ENCODE measurements around the gene CSTF1.
"Not testable (repeated sequence)": the region's sequence is repeated elsewhere in the genome, so short reads cannot be mapped to it uniquely, and the experiment has no call there.

Gene CSTF1

GRCh38 chr20:56403465-56403864 is 11.0 kb downstream of the CSTF1 start:
- in situ Hi-C loops (cut with MboI; ENCODE audit: low sequenced_read_pairs): no loop called here

DNA sequence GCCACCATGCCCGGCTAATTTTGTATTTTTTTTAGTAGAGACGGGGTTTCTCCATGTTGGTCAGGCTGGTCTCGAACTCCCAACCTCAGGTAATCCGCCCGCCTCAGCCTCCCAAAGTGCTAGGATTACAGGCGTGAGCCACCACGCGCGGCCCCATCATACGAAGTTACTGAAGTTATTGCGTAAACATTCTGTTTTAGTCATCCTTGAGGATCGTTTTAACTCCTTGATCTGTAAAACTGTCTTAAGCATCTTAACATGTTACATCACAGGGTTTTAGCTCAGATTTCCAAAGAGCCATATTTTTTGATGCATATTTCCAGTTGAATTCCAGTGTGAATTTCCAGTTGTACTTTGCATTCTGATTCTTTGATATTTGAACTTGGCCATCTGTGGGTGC is 12.9 kb downstream of the CSTF1 start:
- in situ Hi-C loops (cut with MboI; ENCODE audit: low sequenced_read_pairs): not testable (repeated sequence)

GRCh38 chr20:56406910-56407309 is 14.5 kb downstream of the CSTF1 start:
- in situ Hi-C loops (cut with MboI; ENCODE audit: low sequenced_read_pairs): no loop called here

DNA sequence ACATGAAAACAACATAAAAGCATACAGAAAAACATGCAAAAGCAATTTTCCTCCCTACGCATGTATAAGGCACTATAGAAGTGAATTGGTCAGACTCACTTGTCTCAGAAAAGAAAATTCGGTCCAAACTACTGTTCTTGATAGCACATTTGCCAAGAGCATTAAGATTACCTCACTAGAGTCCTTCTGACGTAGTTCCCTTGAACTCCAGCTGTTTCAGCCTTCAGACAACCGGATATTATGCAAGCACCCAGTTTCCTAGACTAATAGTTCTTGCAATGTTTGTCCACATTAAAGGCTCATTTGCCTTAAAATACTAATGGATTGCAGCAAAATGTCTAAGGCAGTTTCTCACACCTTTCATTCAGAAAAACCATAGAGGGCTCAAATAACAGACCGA is 17.1 kb downstream of the CSTF1 start:
- in situ Hi-C loops (cut with MboI; ENCODE audit: low sequenced_read_pairs): no loop called here

GRCh38 chr20:56409956-56410355 is 17.5 kb downstream of the CSTF1 start:
- in situ Hi-C loops (cut with MboI; ENCODE audit: low sequenced_read_pairs): no loop called here

DNA sequence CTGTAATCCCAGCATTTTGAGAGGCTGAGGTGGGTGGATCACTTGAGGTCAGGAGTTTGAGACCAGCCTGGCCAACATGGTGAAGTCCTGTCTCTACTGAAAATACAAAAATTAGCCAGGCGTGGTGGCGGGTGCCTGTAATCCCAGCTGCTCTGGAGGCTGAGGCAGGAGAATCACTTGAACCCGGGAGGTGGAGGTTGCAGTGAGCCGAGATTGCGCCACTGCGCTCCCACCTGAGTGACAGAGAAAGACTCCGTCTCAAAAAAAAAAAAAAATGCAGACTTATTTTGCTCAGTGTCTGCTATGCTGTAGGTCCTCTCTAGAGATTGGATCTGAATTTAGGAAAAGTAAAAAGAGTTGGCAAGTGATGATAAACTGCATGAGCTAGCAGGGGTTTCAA is 18.8 kb downstream of the CSTF1 start:
- in situ Hi-C loops (cut with MboI; ENCODE audit: low sequenced_read_pairs): not testable (repeated sequence)

- in situ Hi-C loops (cut with MboI; ENCODE audit: low sequenced_read_pairs): no loop called here
Observed at GRCh38 chr20:56411759-56412472, 19.5 kb downstream of the CSTF1 start, which contains the start of gene CASS4. Gene CASS4, plus strand, starts transcription at chr20:56412260. Its CDS starts 199 bp downstream, at chr20:56412459.

DNA sequence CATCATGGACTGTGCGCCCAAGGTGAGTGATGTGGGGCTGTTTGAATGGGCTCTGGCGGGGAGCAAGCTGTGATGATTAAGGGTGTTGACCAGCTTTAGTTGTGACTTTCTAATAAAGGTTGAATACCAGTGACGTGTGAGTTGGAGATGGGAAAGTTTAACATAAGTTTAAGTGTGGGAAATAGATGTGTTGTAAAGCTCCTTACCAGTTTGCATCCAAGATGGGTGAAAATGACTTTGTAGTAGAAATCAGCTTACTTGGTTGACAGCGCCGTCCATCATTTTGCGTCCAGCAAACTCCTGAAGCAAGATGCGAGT is 20.0 kb downstream of the CSTF1 start:
- in situ Hi-C loops (cut with MboI; ENCODE audit: low sequenced_read_pairs): no loop called here

DNA sequence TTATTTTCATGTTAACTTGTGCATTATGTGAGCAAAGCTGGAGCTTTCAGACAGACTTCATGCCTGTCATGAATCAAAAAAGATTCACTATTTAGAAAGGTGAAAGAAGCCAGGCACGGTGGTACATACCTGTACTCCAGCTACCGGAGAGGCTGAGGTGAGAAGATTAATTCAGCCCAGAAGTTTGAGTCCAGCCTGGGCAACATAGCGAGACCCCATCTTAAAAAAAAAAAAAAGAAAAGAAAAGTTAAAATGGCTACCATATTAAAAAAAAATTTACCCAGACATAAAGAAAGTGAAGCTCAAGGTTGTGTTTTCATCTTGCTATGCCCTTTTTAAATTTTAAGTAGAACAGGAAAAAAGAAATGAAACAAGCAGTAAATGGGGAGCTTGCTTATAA is 20.5 kb downstream of the CSTF1 start:
- in situ Hi-C loops (cut with MboI; ENCODE audit: low sequenced_read_pairs): no loop called here

DNA sequence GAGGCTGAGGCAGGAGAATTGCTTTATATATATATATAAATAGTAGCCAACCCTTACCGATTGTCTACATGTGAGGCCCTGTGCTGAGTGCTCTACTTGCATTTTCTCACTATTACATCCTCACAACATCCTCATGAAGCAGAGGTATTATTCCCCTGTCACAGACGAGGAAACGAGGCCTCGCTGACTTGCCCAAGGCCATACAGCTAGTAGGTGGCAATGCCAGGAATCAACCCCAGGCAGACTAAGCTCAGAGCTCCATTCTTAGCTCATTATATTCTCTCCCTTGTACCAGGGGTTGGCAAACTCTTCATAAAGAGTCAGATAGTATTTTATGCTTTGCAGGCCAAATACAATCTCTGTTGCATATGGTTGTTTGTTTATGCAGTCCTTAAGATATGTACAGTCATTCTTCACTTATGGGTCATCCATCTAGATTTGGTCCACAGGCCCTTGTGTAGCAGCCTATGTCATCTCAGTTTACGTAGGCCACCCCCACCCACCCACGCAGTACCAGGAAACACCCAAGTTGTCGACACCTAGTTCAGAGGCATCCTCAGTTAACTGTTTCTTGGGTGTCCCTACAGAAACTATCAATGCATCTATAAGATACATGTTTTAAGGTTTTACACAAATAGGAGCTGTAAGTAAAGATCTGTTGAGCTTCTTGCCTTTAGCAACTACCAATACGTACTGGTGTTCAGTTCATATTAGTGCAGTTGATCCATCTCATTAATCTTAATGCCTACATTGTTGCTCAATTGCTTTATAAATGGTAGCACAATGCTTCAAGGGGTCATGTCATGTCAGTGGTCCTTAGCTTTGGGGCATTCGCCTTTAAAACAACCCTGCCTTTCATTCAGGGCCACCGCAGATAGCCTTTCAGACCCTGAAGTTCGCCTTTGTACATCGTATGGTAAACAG is 22.7 kb downstream of the CSTF1 start:
- in situ Hi-C loops (cut with MboI; ENCODE audit: low sequenced_read_pairs): no loop called here

GRCh38 chr20:56417402-56417801 is 25.0 kb downstream of the CSTF1 start:
- in situ Hi-C loops (cut with MboI; ENCODE audit: low sequenced_read_pairs): no loop called here

DNA sequence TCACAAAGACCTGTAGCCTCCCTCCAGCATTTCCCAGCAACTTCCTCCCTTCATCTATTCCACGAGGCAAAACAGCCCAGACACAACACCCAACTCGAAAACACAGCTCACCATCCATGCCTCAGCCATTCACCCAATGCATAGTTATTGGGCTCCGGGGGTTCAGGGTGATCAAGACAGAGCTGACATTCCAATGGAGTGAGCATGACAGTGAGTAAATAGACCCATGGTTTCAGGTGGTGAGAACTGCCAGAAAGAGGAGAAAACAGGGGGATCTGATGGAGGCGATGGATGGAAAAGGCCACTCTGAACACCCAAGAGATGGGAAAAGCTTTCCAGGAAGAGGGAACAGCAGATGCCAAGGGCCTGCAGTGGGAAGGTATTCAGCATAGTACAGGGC is 25.5 kb downstream of the CSTF1 start:
- in situ Hi-C loops (cut with MboI; ENCODE audit: low sequenced_read_pairs): no loop called here

DNA sequence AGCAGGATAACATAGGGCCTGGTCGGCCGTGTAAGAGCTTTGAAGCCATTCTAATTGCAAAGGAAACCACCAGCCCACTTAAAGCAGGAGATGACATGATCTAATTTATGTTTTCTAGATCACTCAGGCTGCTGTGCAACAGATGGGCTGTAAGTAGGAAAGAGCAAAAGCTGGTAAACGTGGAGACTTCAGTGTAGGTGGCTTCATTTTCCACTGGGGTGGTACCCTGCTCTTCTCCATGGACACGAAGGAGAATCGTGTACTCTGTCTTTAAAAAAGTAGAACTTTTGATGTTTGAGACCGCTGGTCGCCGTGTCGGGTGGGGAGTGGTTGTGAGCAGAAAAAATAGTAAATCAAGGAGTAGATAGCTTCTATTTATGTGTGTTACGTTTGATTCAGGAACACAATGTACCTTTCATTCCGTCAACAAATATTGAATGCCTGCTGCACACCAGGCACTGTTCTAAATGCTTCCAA is 26.0 kb downstream of the CSTF1 start:
- in situ Hi-C loops (cut with MboI; ENCODE audit: low sequenced_read_pairs): no loop called here

DNA sequence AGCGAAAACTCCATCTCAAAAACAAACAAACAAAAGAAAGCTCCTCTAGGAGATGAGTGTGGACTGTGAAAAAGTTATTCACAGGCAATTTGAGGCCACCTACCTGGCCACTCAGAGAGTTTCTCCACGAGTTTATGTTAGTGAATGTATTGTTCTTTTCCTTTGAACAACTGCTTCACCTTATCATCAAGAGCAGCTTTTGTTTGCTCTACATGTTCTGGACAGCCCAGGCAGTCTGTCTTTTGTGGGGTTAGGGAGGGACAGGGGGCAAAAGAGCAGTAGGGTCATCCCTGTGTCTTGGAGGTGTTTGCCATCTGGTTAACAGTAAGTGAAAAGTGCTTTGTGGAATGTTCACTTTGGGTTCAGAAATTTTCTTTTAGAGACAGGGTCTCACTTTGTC is 27.6 kb downstream of the CSTF1 start:
- in situ Hi-C loops (cut with MboI; ENCODE audit: low sequenced_read_pairs): no loop called here

DNA sequence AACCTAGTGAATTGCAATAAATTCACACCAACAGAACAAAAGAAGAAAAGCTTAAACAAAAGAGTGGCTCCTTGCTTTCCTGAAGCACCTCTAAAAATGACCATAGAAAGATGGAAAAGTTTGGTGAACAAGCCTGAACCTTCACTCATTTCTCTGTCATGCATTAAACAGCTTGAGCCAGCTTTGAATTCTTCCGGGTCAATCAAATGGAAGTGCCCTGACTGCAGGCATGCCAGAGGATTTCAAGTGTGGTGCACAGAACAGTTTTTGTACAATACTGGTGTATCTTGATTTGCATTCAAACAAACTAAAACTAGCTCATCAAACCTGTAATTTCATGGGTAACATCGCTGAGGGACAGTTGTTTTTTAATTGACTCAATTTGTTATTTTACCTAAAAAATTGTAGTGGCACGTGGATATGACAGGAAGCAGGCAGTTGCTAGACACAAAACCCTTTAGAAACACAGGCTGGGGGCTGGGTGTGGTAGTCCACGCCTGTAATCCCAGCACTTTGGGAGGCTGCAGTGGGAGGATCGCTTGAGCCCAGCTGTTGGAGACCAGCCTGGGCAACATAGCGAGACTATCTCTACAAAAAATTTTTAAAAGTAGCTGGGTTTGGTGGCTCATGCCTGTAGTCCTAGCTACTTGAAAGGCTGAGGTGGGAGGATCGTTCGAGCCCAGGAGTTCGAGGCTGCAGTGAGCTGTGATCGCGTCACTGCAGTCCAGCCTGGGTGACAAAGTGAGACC is 28.7 kb downstream of the CSTF1 start:
- in situ Hi-C loops (cut with MboI; ENCODE audit: low sequenced_read_pairs): no loop called here

DNA sequence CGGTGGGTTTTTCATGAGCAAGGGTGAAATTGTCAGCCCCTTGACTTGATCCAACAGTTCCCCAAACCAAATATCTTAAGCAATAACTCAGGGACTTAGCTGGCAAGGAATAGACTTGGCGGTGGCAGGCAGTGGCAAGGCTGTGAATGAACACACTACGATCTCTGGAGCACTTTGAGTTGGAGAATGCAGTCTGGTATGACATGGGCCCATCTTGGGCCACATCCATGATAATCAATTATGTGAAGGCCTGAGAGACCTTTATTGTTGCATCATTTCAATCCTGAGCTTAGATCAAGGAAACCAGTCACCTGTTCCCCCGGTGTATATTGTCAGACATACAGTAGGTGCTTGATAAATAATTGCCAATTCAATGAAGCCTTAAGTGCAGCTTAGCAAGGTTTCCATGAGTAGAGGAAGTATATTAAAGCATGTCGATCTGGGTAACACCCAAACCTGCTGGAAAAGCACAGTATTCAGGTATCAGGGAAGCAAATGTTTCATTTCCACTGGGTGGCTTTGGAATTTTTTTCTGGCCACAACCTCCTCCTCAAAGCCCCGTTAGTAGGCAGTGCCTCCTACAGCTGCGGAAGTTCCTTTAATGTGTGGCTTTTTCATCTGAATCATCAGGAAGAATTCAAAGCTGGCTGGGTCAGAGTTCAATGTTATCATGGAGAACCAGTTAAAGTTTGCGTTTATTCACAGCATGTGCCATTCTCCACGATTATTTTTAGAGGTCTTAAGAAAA is 29.8 kb downstream of the CSTF1 start:
- in situ Hi-C loops (cut with MboI; ENCODE audit: low sequenced_read_pairs): no loop called here

- in situ Hi-C loops (cut with MboI; ENCODE audit: low sequenced_read_pairs): no loop called here
Observed at GRCh38 chr20:56422824-56423189, 30.4 kb downstream of the CSTF1 start.

DNA sequence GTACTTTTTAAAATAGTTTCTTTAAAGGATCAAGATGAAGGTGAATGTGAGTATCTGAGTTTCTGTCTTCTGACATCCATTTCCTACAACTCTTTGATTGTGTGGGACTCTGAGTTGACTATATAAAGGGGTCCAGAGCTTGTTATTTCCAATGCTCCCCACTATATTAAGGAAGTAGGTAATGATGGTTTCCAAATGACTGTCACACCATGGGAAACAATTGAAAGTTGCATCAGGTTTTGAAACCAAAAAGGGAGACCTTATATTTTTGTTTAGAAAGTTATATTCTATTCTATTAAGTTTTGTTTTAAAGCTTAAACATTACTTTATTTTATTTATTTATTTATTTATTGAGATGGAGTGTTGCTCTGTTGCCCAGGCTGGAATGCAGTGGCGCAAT is 30.8 kb downstream of the CSTF1 start:
- in situ Hi-C loops (cut with MboI; ENCODE audit: low sequenced_read_pairs): no loop called here

DNA sequence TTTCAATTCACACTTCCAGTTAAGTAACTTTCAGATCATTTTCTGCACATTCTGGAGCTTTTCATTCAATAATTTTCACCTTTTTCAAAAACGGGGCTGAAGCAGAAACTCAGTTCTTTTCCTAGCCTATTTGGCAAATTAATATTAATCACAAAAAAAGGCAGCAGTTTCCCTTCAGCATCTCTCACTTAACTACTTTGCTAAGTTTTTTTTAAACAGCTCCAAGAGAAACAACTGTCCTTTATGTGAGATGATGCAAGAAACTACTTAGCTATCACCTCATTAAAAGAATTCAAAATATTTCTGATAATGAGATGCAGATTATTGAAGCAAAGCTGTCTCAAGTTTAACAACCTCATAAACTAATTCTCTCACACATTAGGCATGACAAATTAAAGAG is 31.4 kb downstream of the CSTF1 start:
- in situ Hi-C loops (cut with MboI; ENCODE audit: low sequenced_read_pairs): no loop called here

- in situ Hi-C loops (cut with MboI; ENCODE audit: low sequenced_read_pairs): no loop called here
Observed at GRCh38 chr20:56424931-56425330, 32.5 kb downstream of the CSTF1 start.

DNA sequence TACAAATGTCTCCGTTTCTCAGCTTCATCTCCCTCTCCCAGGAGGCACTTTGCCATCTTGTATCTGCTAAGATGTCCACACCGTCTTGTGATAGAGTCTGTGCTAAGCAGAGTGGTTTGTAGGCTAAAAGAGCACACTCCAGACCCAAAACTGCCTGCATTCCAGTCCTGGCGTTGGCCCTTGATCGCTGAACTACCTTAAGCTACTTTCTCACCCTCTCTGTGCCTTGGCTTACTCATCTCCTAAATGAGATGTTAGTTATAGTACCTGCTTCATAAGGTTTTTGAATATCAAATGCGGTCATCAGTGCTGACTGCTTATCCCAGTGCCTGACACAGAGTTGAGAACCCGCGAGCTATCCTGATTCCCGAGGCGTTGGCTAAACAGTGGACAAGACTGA is 33.6 kb downstream of the CSTF1 start:
- in situ Hi-C loops (cut with MboI; ENCODE audit: low sequenced_read_pairs): no loop called here
